Activated effector memory CD4-positive, alpha-beta T cell treated with Interleukin-2 at 50 U/mL for 16 hours (primary cell): ENCODE data around the gene F2.
"Not testable (repeated sequence)": the region's sequence is repeated elsewhere in the genome, so short reads cannot be mapped to it uniquely, and the experiment has no call there.

Experiments
- DNase-seq: peaks from one replicate; pipeline ENCODE4 v3.0.0-alpha.2; 2020

Gene F2

GRCh38 chr11:46686886-46687795 lies 31.9 kb upstream of the F2 start:
- DNase-seq: no peak

GRCh38 chr11:46690702-46691101 lies 28.3 kb upstream of the F2 start:
- DNase-seq: no peak

DNA sequence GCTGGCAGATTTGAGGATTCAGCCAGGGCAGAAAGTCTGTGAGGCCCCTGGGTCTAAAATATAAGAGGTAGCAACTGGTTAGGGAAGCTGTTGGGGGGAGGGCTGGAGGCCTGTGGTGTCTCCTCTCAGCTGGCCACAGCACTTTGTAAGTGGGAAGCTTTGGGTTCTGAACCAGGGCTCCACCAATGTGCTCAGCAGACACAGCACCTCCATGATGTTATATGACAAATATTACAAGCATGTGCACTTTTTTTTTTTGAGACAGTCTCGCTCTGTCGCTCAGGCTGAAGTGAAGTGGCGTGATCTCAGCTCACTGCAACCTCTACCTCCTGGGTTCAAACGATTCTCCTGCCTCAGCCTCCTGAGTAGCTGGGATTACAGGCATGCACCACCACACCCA lies 26.6 kb upstream of the F2 start:
- DNase-seq: no peak

DNA sequence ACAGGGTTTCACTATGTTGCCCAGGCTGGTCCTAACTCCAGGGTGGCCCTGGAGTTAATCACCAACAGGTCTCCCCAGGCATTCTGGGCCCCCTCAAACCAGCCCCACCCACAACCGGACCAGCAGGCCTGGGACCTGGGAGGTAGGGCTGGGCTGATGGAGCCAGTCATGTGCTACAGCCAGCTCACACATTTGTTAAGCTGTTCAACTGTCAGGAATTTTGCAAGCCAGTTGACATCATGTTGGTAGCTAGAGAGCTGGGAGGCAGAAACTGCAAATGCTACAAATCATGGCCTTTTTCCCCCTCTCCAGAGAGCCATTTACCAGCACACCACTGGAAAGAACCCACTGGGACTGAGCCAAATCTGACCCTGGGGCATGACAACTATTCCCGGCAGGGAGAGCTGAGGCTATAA lies 25.4 kb upstream of the F2 start:
- DNase-seq: no peak

- no peak for DNase-seq
Observed at GRCh38 chr11:46694072-46694471, 24.9 kb upstream of the F2 start.

DNA sequence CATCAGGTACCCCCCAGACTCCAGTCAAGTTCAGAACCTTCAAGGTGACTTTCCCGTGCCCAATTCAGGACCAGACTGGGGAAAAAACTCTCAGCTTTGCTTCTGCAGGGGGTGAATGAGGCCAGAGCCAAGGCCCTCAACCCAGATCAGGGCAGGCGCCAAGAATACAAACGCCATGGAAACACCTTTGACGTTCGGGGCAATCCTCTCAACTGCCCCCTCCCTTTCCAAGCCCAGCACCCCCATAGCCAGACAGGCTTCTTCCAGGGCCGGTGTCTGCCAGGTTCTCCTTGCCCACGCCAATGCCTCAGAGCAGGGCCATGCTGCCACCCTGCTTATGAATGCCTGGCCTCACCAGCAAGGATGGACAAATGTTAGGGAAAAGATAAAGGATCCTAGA lies 24.4 kb upstream of the F2 start:
- DNase-seq: no peak

GRCh38 chr11:46695345-46696211 lies 23.4 kb upstream of the F2 start:
- DNase-seq: no peak

DNA sequence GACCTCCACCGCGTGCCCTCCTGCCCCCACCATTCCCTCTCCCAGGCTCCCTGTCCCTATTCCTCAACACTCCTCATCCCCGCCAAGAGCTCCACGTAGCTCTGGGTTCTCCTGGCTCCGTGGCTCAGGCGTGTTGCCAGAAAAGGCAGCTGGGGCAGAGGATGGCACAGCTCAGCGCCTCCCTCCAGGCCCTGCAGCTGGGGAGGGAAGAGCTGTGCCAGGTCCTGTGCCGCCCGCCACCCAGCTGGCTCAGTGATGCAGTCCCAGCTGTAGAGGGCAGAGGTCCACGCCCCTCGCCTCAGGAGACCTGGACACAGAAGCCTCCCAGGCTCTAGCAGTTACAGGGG lies 22.8 kb upstream of the F2 start:
- DNase-seq: no peak

- no peak for DNase-seq
Observed at GRCh38 chr11:46697303-46697702, 21.7 kb upstream of the F2 start.

- no peak for DNase-seq
Observed at GRCh38 chr11:46697723-46698122, 21.3 kb upstream of the F2 start.

DNA sequence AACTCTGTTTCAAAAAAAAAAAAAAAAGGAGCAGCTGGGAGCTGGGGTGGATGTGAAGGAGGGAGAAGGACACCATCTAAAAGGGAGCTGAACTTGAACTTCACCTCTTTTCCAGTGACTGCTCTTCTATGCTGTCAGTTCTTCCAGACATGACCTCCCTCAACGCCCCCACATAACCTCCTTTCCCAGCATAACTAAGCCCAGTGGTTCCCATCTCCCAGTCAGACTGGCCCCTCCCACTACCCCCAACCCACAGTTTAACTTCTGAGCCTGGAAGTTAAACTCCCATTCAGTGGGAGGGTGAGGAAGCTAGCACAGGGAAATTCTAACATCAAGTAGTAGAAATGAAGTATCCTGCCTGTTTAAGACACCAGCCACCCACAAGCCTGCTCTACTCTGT lies 20.4 kb upstream of the F2 start:
- DNase-seq: no peak

DNA sequence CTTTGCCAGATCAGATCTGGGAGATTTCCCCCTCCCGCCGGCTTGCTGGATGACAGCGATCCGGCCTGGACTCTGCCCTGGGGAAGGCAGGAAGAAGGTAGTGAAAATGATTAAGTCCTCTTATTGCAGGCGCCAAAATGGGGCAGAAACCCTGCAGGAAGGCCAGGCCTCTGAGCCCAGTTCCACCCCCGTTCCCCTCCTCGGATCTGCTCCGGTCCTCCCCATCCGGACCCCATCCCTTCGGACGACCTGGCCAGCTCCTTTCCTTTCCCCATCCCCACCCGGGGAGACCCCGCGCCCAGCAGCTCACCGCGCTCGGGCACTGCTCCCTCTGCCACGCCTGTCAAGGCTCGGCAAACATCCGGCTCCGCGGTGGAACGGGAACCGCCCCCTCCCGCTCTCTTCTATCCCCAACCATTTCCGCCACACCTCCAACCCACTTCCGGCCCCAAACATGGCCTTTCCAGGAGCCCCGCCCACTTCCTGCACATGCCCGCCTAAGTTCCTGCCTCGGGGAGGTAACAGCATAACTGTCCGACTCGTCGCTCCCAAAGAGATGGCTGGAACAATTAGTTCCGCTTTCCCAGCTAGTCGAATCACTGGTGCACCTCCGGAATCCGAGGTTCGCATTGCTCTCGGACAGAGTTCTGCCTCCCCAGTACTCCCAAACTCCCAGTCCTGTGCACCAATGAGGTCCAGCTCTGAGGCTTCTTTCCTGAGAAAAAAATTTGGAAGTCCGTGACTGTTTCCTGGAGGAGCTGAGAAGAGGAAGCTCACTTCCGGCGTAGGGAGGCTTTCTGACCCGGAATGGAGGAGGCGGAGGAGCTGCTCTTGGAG lies 18.6 kb upstream of the F2 start, which contains the start of the genes ARHGAP1 and ZNF408:
ARHGAP1 (minus strand) TSS at position 379 of the 837 bp plus-strand sequence. CDS start 4,512 bp downstream, outside the sequence.
ZNF408 (plus strand) TSS at position 791 of the 837 bp plus-strand sequence; CDS start at position 808, 17 bp downstream.
- peak; percentile 99 for DNase-seq

GRCh38 chr11:46701078-46701654 lies 17.8 kb upstream of the F2 start:
- no peak for DNase-seq

GRCh38 chr11:46705070-46705688 lies 13.8 kb upstream of the F2 start:
- no peak for DNase-seq

GRCh38 chr11:46706886-46707285 lies 12.1 kb upstream of the F2 start:
- no peak for DNase-seq

DNA sequence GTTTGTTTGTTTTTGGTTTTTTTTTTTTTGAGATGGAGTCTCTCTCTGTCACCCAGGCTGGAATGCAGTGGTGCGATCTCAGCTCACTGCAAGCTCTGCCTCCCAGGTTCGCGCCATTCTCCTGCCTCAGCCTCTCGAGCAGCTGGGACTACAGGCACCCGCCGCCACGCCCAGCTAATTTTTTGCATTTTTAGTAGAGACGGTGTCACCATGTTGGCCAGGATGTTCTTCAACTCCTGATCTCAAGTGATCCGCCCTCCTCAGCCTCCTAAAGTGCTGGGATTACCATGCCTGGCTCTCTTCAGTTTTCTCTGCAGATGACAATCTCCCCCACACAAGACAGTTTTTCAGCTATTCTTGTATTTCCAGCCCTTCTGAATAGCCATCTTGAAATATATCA lies 9.7 kb upstream of the F2 start:
- DNase-seq: not testable (repeated sequence)

GRCh38 chr11:46710821-46711269 lies 8.2 kb upstream of the F2 start:
- no peak for DNase-seq

DNA sequence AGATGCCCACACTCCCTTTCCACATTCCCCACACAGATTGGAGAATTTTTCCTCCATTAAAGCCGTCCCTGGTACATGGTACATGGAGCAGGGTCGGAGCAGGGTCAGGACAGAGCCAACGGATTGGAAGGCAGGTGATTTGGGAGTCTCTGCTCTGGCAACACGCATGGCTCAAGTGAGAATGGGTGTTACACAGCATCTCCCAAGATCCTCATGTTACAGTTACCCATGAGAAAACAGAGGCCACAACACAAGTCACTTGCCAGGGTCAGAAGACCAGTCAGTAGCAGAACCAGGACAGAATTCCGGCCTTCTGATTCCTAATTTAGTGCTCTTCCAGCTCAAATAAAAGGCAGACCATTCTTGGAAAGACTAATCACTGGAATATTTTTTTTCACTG lies 7.7 kb upstream of the F2 start:
- no peak for DNase-seq

DNA sequence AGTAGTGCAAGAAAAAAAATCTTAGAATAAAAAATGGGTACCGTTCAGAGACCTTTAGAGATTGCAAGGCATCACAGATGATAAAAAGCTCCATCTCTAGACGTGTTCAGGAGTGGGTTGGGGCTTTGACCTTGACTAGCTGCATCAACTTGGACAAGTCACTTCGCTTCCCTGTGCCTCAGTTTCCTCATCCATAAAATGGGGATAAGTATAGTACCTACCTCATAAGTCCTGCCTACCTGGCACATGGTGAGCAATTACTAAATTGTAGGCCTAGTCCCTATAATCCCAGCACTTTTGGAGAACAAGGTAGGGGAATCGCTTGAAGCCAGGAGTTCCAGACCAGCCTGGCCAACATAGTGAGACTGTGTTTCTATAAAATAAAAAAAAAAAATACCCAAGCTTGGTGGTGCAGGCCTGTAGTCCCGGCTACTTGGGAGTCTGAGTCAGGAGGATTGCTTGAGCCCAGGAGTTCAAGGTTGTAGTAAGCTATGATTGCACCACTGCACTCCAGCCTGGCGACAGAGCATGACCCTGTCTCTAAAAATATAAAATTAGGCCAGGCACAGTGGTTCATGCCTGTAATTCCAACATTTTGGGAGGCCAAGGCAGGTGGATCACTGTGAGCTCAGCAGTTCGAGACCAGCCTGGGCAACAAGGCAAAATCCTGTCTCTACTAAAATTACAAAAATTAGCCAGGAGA lies 6.0 kb upstream of the F2 start:
- no peak for DNase-seq

DNA sequence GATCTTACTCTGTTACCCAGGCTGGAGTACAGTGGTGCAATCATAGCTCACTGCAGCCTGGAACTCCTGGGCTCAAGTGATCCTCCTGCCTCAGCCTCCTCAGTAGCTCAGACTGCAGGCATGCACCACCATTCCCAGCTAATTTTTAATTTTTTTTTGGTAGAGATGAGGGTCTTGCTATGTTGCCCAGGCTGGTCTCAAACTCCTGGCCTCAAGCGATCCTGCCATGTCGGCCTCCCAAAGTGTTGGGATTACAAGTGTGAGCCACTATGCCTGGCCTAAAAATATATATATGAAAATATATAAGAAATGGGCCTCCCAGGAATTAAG lies 1.2 kb upstream of the F2 start:
- not testable (repeated sequence) for DNase-seq
